ES-I3 (cell line): ENCODE measurements around the gene WFDC9.
"Not testable (repeated sequence)": the region's sequence is repeated elsewhere in the genome, so short reads cannot be mapped to it uniquely, and the experiment has no call there.

ENCODE experiments used
- H3K36me3 ChIP-seq: 2 replicates; pipeline ENCODE4 v1.6.1; 2013; ENCODE audit warnings: mild to moderate bottlenecking, low read length, control low read depth, moderate library complexity; ENCODE audit not compliant: insufficient read depth
- H3K4me1 ChIP-seq: 2 replicates; pipeline ENCODE4 v1.6.1; 2013; ENCODE audit warnings: mild to moderate bottlenecking, control low read depth, low read length; ENCODE audit not compliant: insufficient read depth
- H3K9ac ChIP-seq: 2 replicates; pipeline ENCODE4 v1.6.1; 2013; ENCODE audit warnings: low read depth, mild to moderate bottlenecking, low read length, moderate library complexity
- H3K9me3 ChIP-seq: 2 replicates; pipeline ENCODE4 v1.6.1; 2013; ENCODE audit warnings: mild to moderate bottlenecking, low read length, moderate library complexity; ENCODE audit not compliant: control insufficient read depth, insufficient read depth

Gene WFDC9

DNA sequence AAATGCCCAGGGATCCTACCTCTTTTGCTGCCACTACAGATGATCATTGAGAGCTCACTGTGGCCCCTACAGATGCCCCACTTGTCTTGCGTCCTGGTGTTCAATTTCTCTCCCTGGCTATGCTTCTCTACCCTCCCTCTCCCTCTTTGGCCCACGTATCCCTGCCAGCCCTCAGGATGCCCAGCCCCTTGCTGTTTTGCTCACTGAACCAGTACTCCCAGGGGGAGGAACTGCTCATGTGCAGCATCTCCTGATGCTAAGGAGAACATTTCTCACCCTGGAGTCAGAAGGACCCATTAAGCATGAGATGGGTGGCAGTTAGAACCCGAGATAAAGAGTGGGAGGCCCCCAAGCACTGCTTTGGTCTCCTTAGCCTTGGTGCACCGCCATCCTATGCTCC lies at the start of gene WFDC9:
Gene WFDC9, minus strand, starts transcription at position 101 of the 400 bp plus-strand sequence. CDS start 21,103 bp downstream, outside the sequence.
- H3K9me3 ChIP-seq: no peaks in the 10 kb centered on the region
- no peaks in the 10 kb centered on the region for H3K4me1 ChIP-seq
- H3K36me3 ChIP-seq: no peaks in the 10 kb centered on the region
- H3K9ac ChIP-seq: no peak within 1 kb of the TSS

- Histone ChIP-seq H3K4me1 (no peaks in the 10 kb centered on the region), H3K9ac (no peak overlapping the region), H3K9me3 (peaks cover 10% of the 10 kb centered on the region; the same call in 1 of the 2 replicates), H3K36me3 (no peaks in the 10 kb centered on the region; the same call in 1 of the 2 replicates)
Measured at GRCh38 chr20:45679650-45680049, 48.6 kb upstream of the WFDC9 start.

DNA sequence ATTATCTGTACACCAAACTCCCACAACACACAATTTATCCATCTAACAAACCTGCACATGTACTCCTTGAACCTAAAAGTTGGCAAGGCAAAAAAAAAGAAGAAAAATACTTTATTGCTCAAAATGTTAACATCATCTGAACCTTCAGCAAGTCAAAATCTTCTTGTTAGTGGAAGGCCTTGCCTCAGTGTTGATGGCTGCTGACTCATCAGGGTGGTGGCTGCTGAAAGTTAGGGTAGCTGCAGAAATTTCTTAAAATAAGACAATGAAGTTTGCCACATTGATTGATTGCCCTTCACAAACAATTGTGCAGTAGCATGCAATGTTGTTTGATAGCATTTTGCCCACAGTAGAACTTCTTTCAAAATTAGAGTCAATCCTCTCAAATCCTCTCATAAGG lies 41.7 kb upstream of the WFDC9 start:
- 0 out of 2 replicates have a peak, but pooled peaks cover 3% of the 10 kb centered on the region for H3K9me3 ChIP-seq
- no peaks in the 10 kb centered on the region for H3K4me1 ChIP-seq
- no peak overlapping the region for H3K9ac ChIP-seq
- no peaks in the 10 kb centered on the region for H3K36me3 ChIP-seq

DNA sequence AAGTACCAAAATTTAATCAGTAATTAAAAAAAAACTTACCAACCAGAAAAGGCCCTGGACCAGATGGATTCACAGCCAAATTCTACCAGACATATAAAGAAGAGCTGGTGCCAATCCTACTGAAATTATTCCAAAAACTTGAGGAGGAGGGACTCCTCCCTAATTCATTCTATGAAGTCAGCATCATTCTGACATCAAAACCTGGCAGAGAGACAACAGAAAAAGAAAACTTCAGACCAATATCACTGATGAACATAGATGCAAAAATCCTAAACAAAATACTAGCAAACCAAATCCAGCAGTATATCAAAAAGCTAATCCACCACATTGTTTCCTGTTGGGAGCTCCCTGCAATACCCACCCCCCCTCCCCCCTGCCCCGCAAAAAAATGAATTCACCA lies 39.1 kb upstream of the WFDC9 start, which contains the start of gene WFDC11:
Gene WFDC11, minus strand, starts transcription at position 101 of the 400 bp plus-strand sequence. CDS start 19,639 bp downstream, outside the sequence.
- no peak within 1 kb of the TSS for H3K9ac ChIP-seq
- no peaks in the 10 kb centered on the region for H3K9me3 ChIP-seq
- H3K4me1 ChIP-seq: no peaks in the 10 kb centered on the region
- no peaks in the 10 kb centered on the region for H3K36me3 ChIP-seq

GRCh38 chr20:45657038-45657437 lies 26.0 kb upstream of the WFDC9 start:
- not testable (repeated sequence) for H3K9me3 ChIP-seq, H3K9ac ChIP-seq, H3K36me3 ChIP-seq, H3K4me1 ChIP-seq

DNA sequence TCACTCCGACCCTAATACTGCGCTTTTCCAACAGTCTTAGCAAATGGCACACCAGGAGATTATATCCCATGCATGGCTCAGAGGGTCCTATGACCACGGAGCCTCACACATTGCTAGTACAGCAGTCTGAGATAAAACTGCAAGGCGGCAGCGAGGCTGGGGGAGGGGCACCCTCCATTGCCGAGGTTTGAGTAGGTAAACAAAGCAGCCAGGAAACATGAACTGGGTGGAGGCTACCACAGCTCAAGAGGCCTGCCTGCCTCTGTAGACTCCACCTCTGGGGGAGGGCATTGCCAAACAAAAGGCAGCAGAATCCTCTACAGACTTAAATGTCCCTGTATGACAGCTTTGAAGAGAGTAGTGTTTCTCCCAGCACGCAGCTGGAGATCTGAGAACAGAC lies 20.6 kb upstream of the WFDC9 start:
- not testable (repeated sequence) for H3K4me1 ChIP-seq, H3K9ac ChIP-seq, H3K36me3 ChIP-seq, H3K9me3 ChIP-seq

- H3K9ac ChIP-seq: no peak overlapping the region
- peaks cover 3% of the 10 kb centered on the region; the same call in 1 of the 2 replicates for H3K9me3 ChIP-seq
- H3K36me3 ChIP-seq: no peaks in the 10 kb centered on the region
- no peaks in the 10 kb centered on the region for H3K4me1 ChIP-seq
Measured at GRCh38 chr20:45649312-45649863, 18.3 kb upstream of the WFDC9 start.

GRCh38 chr20:45647441-45648050 lies 16.5 kb upstream of the WFDC9 start:
- H3K4me1 ChIP-seq: no peaks in the 10 kb centered on the region
- peaks cover 3% of the 10 kb centered on the region; the same call in 1 of the 2 replicates for H3K9me3 ChIP-seq
- no peak overlapping the region for H3K9ac ChIP-seq
- H3K36me3 ChIP-seq: no peaks in the 10 kb centered on the region

DNA sequence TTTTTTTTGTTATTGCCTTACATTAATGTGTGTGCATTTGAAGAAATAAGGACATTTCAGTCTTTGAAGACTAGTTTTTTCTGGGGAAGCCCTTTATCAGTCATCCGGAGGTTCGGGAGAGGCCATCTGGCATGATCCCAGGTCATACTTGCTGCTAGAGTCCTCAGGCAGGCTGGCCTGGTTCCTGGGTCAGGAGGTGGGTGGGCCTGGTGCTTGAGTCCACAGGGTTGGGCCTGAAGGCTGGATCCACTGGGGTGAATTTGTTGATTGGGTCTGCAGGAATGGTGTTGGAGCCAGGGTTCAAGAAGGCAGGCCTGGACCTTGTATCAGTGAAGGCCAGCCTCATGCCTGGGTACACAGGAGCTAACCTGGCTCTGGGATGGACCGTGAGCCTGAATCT lies 15.8 kb upstream of the WFDC9 start:
- no peaks in the 10 kb centered on the region for H3K36me3 ChIP-seq
- peaks cover 3% of the 10 kb centered on the region; the same call in 1 of the 2 replicates for H3K9me3 ChIP-seq
- H3K9ac ChIP-seq: no peak overlapping the region
- H3K4me1 ChIP-seq: no peaks in the 10 kb centered on the region

- not testable (repeated sequence) for H3K9me3 ChIP-seq, H3K4me1 ChIP-seq, H3K36me3 ChIP-seq, H3K9ac ChIP-seq
Measured at GRCh38 chr20:45645869-45646268, 14.8 kb upstream of the WFDC9 start.

GRCh38 chr20:45641076-45641475 lies 10.0 kb upstream of the WFDC9 start:
- not testable (repeated sequence) for H3K4me1 ChIP-seq, H3K9ac ChIP-seq, H3K9me3 ChIP-seq, H3K36me3 ChIP-seq

DNA sequence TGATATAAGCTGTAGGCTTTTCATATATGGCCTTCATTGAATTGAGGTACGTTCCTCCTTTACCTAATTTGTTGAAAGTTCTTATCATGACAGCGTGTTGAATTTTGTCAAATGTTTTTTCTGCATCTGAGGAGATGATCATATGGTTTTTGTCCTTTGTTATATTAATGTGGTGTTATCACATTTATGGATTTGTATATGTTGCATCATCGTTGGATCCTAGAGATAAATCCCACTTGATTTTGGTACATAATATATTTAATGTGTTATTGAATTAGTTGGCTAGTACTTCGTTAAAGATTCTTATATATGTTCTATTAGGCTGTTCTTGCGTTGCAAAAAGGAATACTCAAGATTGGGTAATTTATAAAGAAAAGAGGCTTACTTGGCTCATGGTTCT lies 8.6 kb upstream of the WFDC9 start:
- Histone ChIP-seq H3K9me3 (no peaks in the 10 kb centered on the region; the same call in 1 of the 2 replicates), H3K36me3 (no peaks in the 10 kb centered on the region), H3K4me1 (no peaks in the 10 kb centered on the region), H3K9ac (no peak overlapping the region)

DNA sequence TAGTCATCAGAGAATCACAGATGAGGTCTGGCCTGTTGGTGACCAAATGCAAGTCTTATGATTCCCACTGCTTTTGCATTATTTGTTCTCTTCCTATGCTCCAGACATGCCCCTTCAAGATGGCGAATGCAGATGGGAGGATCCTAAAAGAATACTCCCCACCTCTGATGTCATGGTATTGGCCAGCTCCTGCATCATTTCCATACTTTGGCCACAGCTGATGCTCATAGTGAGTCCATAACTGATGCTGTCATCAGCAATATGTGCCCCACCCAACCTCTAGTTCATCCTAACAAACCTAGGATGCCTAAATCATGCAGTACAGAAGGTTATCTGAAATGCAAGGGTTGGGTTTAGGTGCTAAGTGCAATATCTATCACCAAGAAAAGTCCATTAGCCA lies 5.4 kb upstream of the WFDC9 start:
- no peaks in the 10 kb centered on the region; the same call in 1 of the 2 replicates for H3K9me3 ChIP-seq
- H3K36me3 ChIP-seq: no peaks in the 10 kb centered on the region
- H3K4me1 ChIP-seq: no peaks in the 10 kb centered on the region
- H3K9ac ChIP-seq: no peak overlapping the region

DNA sequence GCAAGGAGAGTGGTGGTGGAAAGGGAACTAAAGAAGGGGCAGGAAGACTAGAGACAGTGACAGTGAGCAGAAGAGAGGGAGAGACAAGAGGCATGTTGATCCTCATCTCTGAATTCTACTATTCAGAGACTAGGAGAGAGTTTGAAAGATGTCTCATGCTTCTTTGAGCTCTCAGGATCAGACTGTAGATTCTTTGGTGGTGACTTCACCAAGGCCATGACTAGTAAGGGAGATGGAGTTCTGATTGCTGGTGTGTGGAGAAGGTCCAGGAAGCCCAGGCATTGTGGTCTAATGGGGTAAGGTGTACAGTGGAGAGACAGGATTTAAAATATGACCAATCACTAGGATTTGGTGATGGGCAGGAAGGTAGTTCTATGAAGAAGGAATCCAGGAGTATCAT lies 713 bp downstream of the WFDC9 start:
- Histone ChIP-seq H3K9ac (no peak overlapping the region), H3K36me3 (no peaks in the 10 kb centered on the region), H3K9me3 (no peaks in the 10 kb centered on the region), H3K4me1 (no peaks in the 10 kb centered on the region)

DNA sequence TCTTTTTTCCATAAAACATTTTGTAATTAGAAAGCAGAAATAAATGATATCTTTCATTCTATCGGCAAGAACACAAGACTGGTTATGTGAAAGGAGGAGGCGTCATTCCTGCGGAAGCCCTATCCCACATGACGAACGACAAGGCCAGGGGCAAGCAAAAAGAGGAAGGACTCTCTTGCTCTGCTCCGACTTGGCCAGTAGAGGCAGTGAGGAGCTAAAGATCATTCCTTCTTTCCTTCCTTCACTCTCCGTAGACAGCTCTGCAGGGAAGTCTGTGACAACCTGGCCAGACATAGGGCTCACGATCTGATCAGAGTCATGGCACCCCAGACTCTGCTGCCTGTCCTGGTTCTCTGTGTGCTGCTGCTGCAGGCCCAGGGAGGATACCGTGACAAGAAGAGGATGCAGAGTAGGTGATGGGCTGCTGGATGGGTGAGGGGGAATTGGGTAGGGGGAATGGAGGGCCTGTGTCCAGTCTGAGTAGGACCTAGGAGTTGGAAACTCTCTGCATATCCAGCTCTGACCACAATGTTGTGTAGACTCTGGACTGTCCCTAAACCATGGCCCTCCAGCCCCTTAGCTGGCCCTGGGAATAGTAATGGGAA lies 1.5 kb downstream of the WFDC9 start, which contains the start of gene WFDC10A:
Gene WFDC10A, plus strand, starts transcription at position 244 of the 605 bp plus-strand sequence. Its CDS starts 75 bp downstream, at position 319.
- Histone ChIP-seq H3K9me3 (no peaks in the 10 kb centered on the region), H3K9ac (no peak within 1 kb of the TSS), H3K36me3 (no peaks in the 10 kb centered on the region), H3K4me1 (no peaks in the 10 kb centered on the region)
